ENCODE measurements around the gene SNRNP70.
"Not testable (repeated sequence)": the region's sequence is repeated elsewhere in the genome, so short reads cannot be mapped to it uniquely, and the experiment has no call there.

SNRNP70 gene

DNA sequence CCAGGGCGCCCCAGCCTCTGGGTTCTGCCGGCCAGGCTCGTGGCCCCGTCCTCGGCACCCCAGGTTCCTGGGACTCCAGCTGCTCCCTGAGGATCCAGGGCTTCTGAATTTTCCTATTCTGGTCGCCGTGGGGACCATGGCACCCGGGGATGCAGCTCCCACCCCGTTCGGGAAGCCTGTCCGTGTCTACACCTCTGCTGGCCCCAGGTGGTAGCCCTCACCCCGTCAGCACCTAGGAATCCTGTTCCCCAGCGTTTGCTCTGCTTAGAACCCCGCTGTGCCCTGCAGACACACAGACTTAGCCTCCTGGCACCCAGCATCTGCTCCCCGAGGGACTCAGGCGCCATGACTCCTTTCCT lies 35.1 kb downstream of the SNRNP70 start:
- ATAC-seq: no peak

GRCh38 chr19:49120868-49121267 lies 35.6 kb downstream of the SNRNP70 start:
- no peak for DNase-seq
- no peak for ATAC-seq

More for the DNA sequence above, 35.1 kb downstream of the SNRNP70 start:
- no peak for DNase-seq

- not testable (repeated sequence) for DNase-seq, ATAC-seq
These were observed 36.6 kb downstream of the SNRNP70 start for GRCh38 chr19:49121841-49122240.

GRCh38 chr19:49123285-49123684 lies 38.0 kb downstream of the SNRNP70 start:
- not testable (repeated sequence) for ATAC-seq, DNase-seq

DNA sequence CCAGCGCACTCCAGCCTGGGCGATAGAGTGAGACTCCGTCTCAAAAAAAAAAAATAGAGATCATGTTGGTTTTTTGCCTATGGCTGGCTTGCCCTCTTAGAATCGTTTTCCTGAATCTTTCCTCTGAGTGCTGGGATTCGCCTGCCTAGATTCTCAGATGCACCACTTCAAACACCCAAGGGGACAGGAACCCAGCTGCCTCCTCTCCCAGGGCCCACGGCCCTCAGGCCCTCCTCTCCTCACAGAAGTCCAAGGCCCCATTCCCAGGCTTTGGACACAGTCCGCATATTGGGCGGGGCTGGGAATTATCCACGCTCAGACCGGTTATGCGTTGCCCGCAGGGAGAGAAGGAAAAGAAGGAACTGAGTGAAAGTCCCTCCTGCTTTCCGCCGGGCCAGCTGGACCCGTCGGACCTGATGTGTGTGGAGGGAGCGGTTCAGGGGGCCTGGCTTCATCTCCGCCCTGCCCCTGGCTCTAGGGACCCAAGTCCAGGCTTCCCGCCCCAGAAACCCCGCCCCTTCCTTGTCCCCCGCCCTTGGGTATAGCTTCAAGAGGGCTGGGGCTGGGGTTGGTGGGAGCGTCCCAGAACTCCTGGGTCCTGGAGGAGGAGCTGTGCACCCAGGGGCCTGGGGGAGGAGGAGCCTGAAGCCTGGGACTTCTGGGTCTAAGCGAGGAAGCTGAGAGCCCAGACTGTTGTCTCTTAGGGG lies 39.9 kb downstream of the SNRNP70 start:
- DNase-seq (no peak), ATAC-seq (no peak)

DNA sequence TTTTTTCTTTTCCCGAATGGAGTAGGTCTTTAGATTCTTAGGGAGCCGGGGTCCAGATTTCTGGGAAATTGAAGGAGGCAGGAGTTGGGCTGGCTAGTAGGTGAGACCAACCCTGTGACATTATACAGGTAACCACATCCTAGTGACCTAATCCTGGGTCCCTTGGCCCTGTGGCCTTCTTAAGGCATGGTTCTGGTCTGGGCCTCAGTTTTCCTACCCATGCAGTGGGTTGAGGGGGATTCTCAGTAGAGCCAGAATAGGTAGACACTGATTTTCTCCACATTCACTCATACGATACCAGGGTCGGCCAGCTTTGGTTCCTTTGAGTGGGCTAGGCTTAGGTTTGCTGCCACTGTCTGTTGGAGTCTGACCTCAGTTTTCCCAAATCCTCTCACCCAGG lies 41.3 kb downstream of the SNRNP70 start:
- DNase-seq (no peak), ATAC-seq (no peak)

- not testable (repeated sequence) for ATAC-seq, DNase-seq
These were observed 42.0 kb downstream of the SNRNP70 start for GRCh38 chr19:49127225-49127624.

GRCh38 chr19:49127674-49128544 lies 42.7 kb downstream of the SNRNP70 start:
- ATAC-seq: peak; percentile 96

DNA sequence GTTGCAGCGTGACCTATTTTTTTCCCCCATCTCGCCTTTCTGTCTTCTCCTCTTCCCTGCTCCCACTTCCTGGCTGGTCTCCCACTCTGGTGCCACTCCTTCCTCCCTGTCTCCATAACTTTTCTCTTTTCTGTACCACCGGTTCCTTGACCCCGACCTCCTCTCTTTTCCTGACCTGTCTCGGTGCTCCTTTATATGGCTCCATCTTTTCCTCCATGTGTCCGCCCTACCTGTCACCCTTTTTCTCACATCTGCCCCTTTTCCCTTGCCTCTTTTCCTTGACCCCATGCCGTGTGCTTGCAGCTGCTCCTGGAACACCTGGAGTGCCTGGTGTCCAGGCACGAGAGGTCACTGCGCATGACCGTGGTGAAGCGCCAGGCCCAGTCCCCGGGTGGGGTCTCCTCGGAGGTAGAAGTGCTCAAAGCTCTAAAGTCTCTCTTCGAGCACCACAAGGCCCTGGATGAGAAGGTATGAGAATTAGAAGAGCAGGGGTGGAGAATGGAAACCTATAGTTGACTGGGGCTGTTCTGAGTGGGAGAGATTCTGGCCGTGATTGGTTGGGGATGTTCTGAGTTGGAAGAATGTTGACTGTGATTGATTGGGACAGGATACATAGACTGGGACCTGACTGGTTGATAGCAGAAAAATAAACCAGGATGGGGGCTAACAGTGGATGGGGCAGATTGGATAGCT lies 43.4 kb downstream of the SNRNP70 start:
- no peak for ATAC-seq

More at GRCh38 chr19:49127674-49128544, 42.7 kb downstream of the SNRNP70 start:
- DNase-seq: peak; percentile 96

GRCh38 chr19:49129238-49129583 lies 44.0 kb downstream of the SNRNP70 start:
- no peak for ATAC-seq
- no peak for DNase-seq

More for the DNA sequence above, 43.4 kb downstream of the SNRNP70 start:
- DNase-seq: no peak

- DNase-seq (no peak), ATAC-seq (no peak)
These were observed 45.1 kb downstream of the SNRNP70 start for GRCh38 chr19:49130325-49130724.

DNA sequence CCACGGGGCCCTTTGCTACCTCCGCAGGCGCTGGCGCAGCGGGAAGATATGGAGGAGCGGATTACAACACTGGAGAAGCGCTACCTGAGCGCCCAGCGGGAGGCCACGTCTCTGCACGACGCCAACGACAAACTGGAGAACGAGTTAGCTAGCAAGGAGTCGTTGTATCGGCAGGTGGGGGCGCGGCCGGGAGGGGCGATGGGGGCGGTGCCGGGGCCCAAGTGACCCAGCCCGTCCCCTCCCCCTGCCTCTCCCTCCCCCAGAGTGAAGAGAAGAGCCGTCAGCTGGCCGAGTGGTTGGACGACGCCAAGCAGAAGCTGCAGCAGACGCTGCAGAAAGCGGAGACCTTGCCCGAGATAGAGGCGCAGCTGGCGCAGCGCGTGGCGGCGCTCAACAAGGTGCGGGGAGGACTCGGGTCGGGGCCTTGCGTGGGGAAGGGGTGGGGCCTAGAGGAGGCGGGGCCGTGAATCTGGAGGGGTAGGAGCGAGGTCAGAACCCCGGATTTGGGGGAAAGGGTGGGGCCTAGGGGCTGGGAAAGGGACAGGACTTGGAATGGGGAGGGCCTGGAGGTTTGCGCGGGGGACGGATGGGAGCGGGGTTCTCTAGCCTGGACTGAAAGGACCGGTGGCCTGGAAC lies 47.8 kb downstream of the SNRNP70 start:
- DNase-seq: no peak
- no peak for ATAC-seq

DNA sequence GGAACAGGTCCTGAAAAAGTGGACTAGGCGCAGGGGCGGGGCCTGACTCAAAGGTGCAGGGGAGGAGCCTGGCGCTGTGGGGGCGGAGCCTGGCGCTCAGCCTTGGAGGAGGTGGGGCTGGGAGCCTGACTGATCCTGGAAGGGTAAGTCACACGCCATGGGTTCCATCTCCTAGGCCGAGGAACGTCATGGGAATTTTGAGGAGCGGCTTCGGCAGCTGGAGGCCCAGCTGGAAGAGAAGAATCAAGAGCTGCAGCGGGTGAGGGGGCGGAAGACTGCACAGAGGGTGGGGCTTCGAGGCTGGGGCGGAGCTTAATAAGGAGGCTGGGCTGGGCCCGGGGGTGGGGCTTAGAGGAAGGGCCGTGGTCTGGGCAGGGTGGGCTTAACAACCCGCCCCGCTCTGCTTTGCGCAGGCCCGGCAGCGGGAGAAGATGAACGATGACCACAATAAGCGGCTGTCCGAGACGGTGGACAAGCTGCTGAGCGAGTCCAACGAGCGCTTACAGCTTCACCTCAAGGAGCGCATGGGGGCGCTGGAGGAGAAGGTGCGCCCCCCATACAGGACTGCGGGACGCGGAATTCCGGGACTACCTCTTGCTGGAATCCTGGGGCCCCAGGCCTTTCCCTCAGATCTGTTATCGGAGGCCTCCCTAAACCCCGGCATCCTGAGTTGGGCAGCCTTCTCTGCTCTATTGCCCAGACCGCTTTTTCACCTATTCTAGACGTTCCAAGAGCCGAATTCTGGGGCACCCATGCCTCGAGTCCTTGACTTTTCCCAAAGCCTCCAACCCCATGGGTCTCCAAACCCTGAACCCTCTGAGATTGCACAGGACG lies 48.6 kb downstream of the SNRNP70 start:
- ATAC-seq (peak; percentile 47), DNase-seq (peak; percentile 68)

- no peak for ATAC-seq
- no peak for DNase-seq
These were observed 50.4 kb downstream of the SNRNP70 start for GRCh38 chr19:49135686-49136085.

- DNase-seq: no peak
- ATAC-seq: no peak
These were observed 51.5 kb downstream of the SNRNP70 start for GRCh38 chr19:49136771-49137171.

GRCh38 chr19:49140951-49141350 lies 55.7 kb downstream of the SNRNP70 start:
- no peak for ATAC-seq
- DNase-seq: no peak

GRCh38 chr19:49141352-49141751 lies 56.1 kb downstream of the SNRNP70 start:
- no peak for ATAC-seq
- DNase-seq: no peak

DNA sequence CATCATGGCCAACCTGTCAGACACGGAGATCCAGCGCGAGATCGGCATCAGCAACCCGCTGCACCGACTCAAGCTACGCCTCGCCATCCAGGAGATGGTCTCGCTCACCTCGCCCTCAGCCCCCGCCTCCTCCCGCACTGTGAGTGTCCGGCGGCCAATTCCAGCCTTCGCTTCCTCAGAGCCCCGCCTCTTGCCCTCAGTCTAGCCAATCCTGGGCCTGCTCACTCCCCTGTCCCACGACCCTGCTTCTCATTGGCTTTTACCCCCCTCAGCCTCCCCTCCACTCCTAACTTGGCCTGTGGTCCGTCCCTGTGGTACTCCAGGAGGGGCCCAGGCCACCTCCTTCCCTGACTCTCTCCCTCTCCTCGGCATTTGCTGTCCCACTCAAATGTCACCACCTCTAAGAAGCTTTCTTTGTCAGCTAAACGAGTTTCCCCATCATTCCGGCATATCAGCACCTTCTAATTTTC lies 57.6 kb downstream of the SNRNP70 start:
- peak; percentile 95 for ATAC-seq

DNA sequence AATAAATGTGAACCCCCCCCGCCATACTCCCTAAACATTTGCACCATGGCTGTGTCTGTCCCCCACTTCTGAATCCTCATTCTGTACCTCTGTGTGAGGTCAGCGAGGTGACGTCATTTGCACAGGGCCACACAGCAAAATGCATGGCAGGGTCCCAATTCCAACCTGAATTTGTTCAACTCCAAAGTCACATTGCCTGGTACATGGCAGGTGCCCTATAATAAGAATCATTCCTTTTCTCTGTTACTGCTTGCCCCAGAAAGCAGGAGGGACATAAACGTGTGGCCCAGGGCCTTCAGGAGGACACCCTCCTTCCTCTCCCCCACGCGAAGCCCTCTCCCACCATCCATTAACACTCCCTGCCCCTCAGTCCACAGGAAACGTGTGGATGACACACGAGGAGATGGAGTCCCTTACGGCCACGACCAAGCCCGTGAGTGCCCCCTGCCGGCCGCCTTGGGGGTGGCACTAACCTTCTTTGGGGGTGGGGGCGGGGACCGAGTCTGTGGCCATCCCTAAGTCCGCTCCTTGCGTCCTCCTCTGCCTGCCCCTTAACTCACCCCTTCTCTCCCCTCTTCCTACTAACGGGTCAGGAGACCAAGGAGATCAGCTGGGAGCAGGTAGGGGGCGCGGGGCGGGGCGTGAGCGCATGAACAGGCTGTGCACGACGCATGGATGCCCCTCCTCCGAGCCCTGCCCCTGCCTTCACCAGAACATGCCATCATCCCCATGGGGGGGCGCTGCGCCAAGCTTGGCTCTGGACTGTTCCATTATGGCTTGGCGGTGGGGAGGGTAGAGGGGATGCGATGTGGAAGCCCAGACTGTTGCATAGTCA lies 60.5 kb downstream of the SNRNP70 start:
- peak; percentile 47 for ATAC-seq
- DNase-seq: peak; percentile 89

More for the DNA sequence above, 57.6 kb downstream of the SNRNP70 start:
- peak; percentile 81 for DNase-seq

DNA sequence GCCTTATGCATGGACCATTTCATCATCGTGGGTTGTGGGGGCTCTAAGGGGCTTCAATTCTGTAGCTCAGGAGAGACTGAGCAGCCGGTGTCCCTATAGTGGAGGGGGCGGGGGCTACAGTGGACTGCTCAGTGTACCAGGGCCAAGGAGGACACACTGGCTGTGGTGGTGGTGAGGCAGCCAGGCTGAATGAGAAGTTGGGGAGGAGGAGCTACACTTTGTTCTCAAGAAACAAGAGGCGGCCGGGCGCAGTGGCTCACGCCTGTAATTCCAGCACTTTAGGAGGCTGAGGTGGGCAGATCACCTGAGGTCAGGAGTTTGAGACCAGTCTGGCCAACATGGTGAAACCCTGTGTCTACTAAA lies 61.1 kb downstream of the SNRNP70 start:
- not testable (repeated sequence) for DNase-seq, ATAC-seq

Measured in stimulated activated naive CD8-positive, alpha-beta T cell treated with anti-CD3 and anti-CD28 coated beads, Interleukin-15, Interleukin-2, amounts not matched to agents 100 U/mL and 50 U/mL, for 24 hours (primary cell).